ENCODE measurements around the gene OSTC. TPM values are rescaled to one million over a fixed set of nuclear protein-coding genes. Genes with fewer than 3 reads are reported as not detected.
A peak's percentile ranks its signal among the peaks of the same experiment; 100 is the strongest.

Gene OSTC
- total and polyA plus RNA-seq, 9 of the 15 experiments (the other 6 are each of a cell fraction or from before 2014, with no cell fraction given), result 112 to 966 (median 235) TPM

GRCh38 chr4:108620101-108620932, 30.1 kb upstream of the OSTC start, which contains the start of gene RPL34 (continued):
- TF ChIP-seq MBD1 (CRISPR knock-in tag; IDR thresholded peaks at IDR 0.05) (no peak), MCM3 (IDR thresholded peaks at IDR 0.05) (no peak), ZNF512 (tag; IDR thresholded peaks at IDR 0.05) (no peak), CREB5 (CRISPR knock-in tag; IDR thresholded peaks at IDR 0.05) (no peak), SAP30 (IDR thresholded peaks at IDR 0.05; ENCODE audit: borderline replicate concordance, insufficient read depth, low read depth, low read length, poor library complexity, severe bottlenecking) (peak; percentile 49), CEBPZ (IDR thresholded peaks at IDR 0.05; ENCODE audit: borderline replicate concordance, low read depth, low read length) (no peak), ZHX1 (conservative IDR thresholded peaks at IDR 0.05; ENCODE audit: low read length) (no peak), E2F5 (CRISPR knock-in tag; IDR thresholded peaks at IDR 0.05) (no peak), FIP1L1 (IDR thresholded peaks at IDR 0.05; ENCODE audit: low read depth, low read length, poor library complexity, severe bottlenecking) (no peak), ZNF212 (CRISPR knock-in tag; IDR thresholded peaks at IDR 0.05) (no peak), ATF3 (IDR thresholded peaks at IDR 0.05) (peak; percentile 77), ATF3 (CRISPR knock-in tag; conservative IDR thresholded peaks at IDR 0.05) (no peak)
